Type B pancreatic cell (in vitro differentiated cells): ENCODE data around the gene HPSE2. TPM values are rescaled to one million over a fixed set of nuclear protein-coding genes. Genes with fewer than 3 reads are reported as not detected.

ENCODE experiments used
- DNase-seq: peaks from one replicate; pipeline ENCODE4 v3.0.0; 2021; ENCODE audit warnings: mixed read lengths; ENCODE audit not compliant: unreplicated experiment; ENCODE audit errors: extremely low spot score
- H3K27ac Mint-ChIP-seq: 2 replicates; pipeline ENCODE4 v1.8.0; 2021; ENCODE audit warnings: mild to moderate bottlenecking, mixed read lengths
- H3K27me3 Mint-ChIP-seq: 2 replicates; pipeline ENCODE4 v1.8.0; 2021; ENCODE audit warnings: mixed read lengths
- H3K36me3 Mint-ChIP-seq: 2 replicates; pipeline ENCODE4 v1.8.0; 2021; ENCODE audit warnings: mixed read lengths
- H3K4me1 Mint-ChIP-seq: one replicate; pipeline ENCODE4 v1.8.0; 2021; ENCODE audit warnings: mixed read lengths; ENCODE audit not compliant: unreplicated experiment
- H3K4me3 Mint-ChIP-seq: 2 replicates; pipeline ENCODE4 v1.8.0; 2021; ENCODE audit warnings: mild to moderate bottlenecking, mixed read lengths
- H3K9me3 Mint-ChIP-seq: 2 replicates; pipeline ENCODE4 v1.8.0; 2021; ENCODE audit warnings: mixed read lengths
- CTCF ChIP-seq: fragments of 200-600 bp; sonication (generic); conservative IDR thresholded peaks from 2 replicates; pipeline ENCODE4 v1.5.0; 2021; ENCODE audit warnings: antibody characterized with exemption, mild to moderate bottlenecking
- long read RNA-seq: library from polyadenylated mRNA; unstranded; transcript quantifications from one replicate; pipeline ENCODE4 v2.0.0, GENCODE V29; 2020
- total RNA-seq: library from RNA; stranded (reverse); gene quantifications from 2 replicates; pipeline ENCODE4 v1.2.1, GENCODE V29; 2021; ENCODE audit warnings: low replicate concordance

HPSE2 gene
- total RNA-seq: 0.10 and 19.8 TPM in 2 replicates
- long read RNA-seq, partial matches to known transcripts: 0 of 3 reads
- long read RNA-seq, other reads (novel, unspliced or antisense): 3 of 3 reads

- TF ChIP-seq CTCF: no peak
- peaks cover 4% of the 10 kb centered on the region for H3K36me3 Mint-ChIP-seq
- H3K4me3 Mint-ChIP-seq: peak within 1 kb of the TSS; percentile 82
- peak within 1 kb of the TSS; percentile 10 for H3K27ac Mint-ChIP-seq
- H3K27me3 Mint-ChIP-seq: peaks cover 84% of the 10 kb centered on the region
- no peaks in the 10 kb centered on the region for H3K9me3 Mint-ChIP-seq
- peaks cover 16% of the 10 kb centered on the region for H3K4me1 Mint-ChIP-seq
- DNase-seq: no peak
Measured at GRCh38 chr10:99235658-99236626, at the start of gene HPSE2. TSS of gene HPSE2 (minus strand) at chr10:99235852.

GRCh38 chr10:99280472-99280871 is 44.8 kb upstream of the HPSE2 start:
- H3K27ac Mint-ChIP-seq: no peak overlapping the region
- no peak for TF ChIP-seq CTCF
- H3K4me3 Mint-ChIP-seq: no peak overlapping the region
- no peak for DNase-seq
- H3K9me3 Mint-ChIP-seq: no peaks in the 10 kb centered on the region
- no peaks in the 10 kb centered on the region for H3K36me3 Mint-ChIP-seq
- no peaks in the 10 kb centered on the region for H3K4me1 Mint-ChIP-seq
- peaks cover 8% of the 10 kb centered on the region for H3K27me3 Mint-ChIP-seq

DNA sequence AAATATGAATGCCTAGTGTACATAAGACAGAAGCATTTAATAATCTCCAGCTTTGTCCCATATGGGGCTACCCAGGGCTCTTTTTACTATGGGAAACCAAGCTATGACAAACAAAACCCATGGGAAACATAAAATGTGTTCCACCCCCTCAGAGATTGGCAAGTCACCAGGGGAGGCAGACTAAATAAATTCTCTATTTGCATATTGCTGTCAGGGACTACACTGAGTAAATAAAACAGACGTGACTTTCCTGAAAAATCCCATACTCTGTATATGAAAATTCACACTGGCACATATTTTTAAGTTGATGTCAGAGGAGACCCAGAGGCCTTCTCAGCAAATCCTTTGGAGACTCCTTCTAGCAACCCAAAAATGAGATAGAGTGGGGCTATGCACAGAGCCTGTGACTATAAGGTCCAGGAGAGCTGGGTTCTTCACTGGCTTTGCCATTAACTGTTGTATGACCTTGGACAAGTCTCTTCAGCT is 44.0 kb upstream of the HPSE2 start:
- TF ChIP-seq CTCF: no peak
- H3K4me3 Mint-ChIP-seq: no peak overlapping the region
- no peaks in the 10 kb centered on the region for H3K9me3 Mint-ChIP-seq
- DNase-seq: no peak
- no peaks in the 10 kb centered on the region for H3K36me3 Mint-ChIP-seq
- no peak overlapping the region for H3K27ac Mint-ChIP-seq
- H3K27me3 Mint-ChIP-seq: peaks cover 11% of the 10 kb centered on the region
- no peaks in the 10 kb centered on the region for H3K4me1 Mint-ChIP-seq

- no peak for DNase-seq
- H3K4me1 Mint-ChIP-seq: no peaks in the 10 kb centered on the region
- H3K27me3 Mint-ChIP-seq: peaks cover 11% of the 10 kb centered on the region
- H3K36me3 Mint-ChIP-seq: no peaks in the 10 kb centered on the region
- no peak overlapping the region for H3K27ac Mint-ChIP-seq
- H3K9me3 Mint-ChIP-seq: no peaks in the 10 kb centered on the region
- no peak overlapping the region for H3K4me3 Mint-ChIP-seq
- TF ChIP-seq CTCF: peak; percentile 75
Measured at GRCh38 chr10:99276848-99277486, 41.3 kb upstream of the HPSE2 start.

DNA sequence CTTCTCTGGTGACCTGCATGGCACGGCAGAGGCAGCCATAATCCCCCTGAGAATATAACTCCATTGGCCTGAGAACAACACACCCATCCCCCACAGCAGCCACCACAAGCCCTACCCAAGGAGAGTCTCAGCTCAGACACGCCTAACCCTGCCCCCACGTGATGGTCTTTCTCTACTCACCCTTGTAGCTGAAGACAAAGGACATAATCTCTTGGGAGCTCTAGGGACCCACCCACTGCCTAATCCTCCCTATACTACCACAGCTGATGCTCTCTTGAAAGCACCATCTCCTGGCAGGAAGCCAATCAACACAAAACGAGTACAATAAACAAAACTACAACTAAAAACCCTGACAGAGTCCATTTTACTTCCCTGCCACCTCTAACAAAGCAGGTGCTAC is 30.7 kb upstream of the HPSE2 start:
- DNase-seq: no peak
- peaks cover 3% of the 10 kb centered on the region for H3K27me3 Mint-ChIP-seq
- TF ChIP-seq CTCF: no peak
- no peaks in the 10 kb centered on the region for H3K36me3 Mint-ChIP-seq
- H3K27ac Mint-ChIP-seq: no peak overlapping the region
- peaks cover 5% of the 10 kb centered on the region for H3K9me3 Mint-ChIP-seq
- no peaks in the 10 kb centered on the region for H3K4me1 Mint-ChIP-seq
- H3K4me3 Mint-ChIP-seq: no peak overlapping the region
